ENCODE data around the gene SUPV3L1. TPM values are rescaled to one million over a fixed set of nuclear protein-coding genes. Genes with fewer than 3 reads are reported as not detected.

The SUPV3L1 gene
- total RNA-seq, 4 donors from 2014 or later = 24.6 to 32.0 (median 28.1) TPM

DNA sequence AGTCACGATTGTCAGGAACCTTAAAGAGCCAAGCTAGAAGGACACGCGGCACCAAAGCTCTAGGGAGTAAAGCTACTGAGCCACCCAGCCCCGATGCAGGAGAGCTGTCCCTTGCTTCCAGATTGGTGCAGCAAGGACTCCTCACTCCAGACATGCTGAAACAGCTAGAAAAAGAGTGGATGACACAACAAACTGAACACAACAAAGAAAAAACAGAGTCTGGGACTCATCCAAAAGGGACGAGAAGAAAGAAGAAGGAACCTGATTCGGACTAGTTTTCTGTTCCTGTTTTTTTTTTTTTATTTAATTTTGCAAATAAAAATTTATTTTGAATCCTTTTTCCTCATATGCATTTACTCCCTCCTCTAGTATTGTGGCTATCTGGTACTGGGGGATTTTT is 28.7 kb downstream of the SUPV3L1 start:
- TF ChIP-seq, protein P1, sequence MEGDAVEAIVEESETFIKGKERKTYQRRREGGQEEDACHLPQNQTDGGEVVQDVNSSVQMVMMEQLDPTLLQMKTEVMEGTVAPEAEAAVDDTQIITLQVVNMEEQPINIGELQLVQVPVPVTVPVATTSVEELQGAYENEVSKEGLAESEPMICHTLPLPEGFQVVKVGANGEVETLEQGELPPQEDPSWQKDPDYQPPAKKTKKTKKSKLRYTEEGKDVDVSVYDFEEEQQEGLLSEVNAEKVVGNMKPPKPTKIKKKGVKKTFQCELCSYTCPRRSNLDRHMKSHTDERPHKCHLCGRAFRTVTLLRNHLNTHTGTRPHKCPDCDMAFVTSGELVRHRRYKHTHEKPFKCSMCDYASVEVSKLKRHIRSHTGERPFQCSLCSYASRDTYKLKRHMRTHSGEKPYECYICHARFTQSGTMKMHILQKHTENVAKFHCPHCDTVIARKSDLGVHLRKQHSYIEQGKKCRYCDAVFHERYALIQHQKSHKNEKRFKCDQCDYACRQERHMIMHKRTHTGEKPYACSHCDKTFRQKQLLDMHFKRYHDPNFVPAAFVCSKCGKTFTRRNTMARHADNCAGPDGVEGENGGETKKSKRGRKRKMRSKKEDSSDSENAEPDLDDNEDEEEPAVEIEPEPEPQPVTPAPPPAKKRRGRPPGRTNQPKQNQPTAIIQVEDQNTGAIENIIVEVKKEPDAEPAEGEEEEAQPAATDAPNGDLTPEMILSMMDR (IDR thresholded peaks at IDR 0.05; ENCODE audit: low read depth) = no peak

DNA sequence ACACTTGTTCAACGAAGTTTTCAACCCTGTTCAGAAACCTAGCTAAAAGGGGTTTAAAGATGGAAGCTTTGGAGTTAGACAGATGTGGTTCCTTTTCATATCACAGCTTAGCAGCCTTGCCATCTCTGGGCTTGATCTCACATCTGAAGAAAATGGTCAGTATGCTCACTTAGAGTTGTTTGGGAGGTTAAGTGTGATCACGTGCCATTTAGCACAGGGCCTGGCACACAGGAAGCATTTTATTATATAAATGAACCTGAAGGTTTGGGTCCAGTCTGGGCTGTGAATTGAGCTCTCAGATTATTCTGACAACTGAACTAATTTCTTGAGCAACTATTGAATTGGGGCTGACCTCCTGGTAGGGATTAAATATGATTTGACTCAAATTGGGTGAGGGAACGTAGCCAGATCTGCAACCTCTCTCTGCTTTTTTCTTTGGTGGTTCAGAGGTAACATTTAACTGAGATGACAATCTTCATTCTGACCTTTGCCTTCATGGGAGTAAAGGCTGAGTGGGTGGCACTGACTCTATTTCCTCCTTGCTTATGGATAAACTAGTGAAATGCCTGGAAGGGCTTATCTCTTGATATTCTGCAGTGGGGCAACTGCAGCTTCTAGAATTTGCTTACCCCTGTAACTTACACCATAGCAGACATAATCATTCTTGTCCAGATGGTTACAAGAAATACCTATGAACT is 29.9 kb downstream of the SUPV3L1 start:
- TF ChIP-seq, protein P1 (IDR thresholded peaks at IDR 0.05; ENCODE audit: low read depth) = no peak

DNA sequence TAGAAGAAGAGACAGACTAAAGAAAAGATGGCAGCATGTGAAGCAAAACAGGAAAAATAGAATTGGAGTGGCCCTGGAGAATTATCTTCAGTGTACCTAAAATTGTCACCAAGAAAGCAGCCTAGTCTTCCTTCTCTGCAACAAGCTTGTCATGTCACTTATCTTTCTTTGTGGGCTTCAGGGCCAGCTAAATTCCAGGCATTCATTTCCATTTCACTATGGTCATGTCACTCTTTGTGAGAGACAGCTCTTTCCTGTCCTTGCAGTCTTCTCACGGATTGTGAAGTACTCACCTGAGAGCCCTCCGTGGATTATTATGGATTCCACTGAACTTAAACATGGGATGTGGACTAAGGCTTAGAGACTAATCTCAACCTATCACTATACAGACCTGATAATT is 31.1 kb downstream of the SUPV3L1 start:
- TF ChIP-seq, protein P1 (IDR thresholded peaks at IDR 0.05; ENCODE audit: low read depth) = no peak

DNA sequence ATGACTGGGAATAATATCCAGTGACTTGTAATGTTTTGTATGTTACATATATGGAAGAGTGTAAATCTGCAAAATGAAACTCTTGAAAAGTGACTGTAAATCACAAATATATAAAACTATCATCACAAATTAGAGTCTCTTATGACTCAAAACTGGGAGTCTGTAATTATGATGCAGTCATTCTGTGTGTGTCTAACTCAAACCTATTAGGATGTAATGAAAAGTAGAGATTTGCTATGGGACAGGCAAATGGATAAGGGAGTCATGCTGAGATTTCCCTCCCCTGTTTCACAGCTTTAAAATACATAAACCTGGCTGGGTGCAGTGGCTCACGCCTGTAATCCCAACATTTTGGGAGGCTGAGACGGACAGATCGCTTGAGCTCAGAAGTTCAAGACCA is 31.5 kb downstream of the SUPV3L1 start:
- TF ChIP-seq, protein P1 (IDR thresholded peaks at IDR 0.05; ENCODE audit: low read depth) = no peak

DNA sequence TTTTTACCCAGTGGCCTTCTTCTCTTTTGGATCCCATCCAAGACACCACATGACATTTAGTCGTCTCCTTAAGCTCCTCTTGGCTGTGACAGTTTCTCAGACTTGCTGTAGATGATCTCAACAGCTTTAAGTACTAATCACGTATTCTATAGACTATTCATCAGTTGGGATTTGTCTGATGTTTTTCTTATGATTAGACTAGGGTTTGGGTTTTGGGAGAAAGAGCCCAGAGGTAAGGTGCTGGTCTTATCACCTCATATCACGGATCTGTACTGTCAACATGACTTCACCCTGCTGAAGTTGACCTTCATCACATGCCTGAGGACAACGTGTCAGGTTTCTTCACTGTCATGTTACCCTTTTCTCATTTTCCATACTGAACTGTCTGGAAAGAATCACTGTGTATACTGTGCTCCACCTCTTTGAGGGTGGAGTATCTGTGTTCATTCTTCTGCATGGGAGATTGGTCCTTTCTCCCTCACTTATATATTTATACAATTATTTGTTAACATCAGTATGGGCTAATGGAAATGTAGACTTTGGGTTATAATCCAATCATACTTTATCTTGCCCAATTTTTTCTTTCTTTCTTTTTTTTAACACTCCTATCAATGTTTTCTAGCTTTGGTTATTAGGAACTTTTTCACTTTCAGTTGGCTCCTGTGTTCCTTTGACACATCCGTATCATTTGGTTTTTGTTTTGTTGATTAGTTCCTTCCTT is 33.7 kb downstream of the SUPV3L1 start:
- TF ChIP-seq, protein P1 (IDR thresholded peaks at IDR 0.05; ENCODE audit: low read depth) = no peak

DNA sequence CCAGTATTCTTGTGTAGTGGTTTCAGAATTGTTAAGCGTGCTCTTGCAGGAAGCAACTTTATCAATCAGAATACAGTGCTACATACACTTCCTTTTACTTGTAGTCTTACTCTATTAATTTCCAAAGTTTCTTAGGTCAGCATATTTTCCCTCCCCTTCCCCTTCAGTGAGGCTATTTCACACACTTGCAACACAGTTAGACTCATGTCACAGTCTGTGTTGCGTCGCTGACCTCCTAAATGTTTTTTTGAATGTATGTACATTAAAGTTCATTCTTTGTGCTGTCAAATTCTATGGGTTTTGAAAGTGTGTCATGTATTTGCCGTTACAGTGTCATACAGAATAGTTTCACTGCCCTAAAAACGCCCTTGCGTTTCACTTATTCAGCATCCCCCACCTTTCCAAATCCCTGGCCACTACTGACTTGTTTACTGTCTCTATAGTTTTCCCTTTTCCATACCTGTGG is 34.7 kb downstream of the SUPV3L1 start:
- TF ChIP-seq, protein P1 (IDR thresholded peaks at IDR 0.05; ENCODE audit: low read depth) = no peak

DNA sequence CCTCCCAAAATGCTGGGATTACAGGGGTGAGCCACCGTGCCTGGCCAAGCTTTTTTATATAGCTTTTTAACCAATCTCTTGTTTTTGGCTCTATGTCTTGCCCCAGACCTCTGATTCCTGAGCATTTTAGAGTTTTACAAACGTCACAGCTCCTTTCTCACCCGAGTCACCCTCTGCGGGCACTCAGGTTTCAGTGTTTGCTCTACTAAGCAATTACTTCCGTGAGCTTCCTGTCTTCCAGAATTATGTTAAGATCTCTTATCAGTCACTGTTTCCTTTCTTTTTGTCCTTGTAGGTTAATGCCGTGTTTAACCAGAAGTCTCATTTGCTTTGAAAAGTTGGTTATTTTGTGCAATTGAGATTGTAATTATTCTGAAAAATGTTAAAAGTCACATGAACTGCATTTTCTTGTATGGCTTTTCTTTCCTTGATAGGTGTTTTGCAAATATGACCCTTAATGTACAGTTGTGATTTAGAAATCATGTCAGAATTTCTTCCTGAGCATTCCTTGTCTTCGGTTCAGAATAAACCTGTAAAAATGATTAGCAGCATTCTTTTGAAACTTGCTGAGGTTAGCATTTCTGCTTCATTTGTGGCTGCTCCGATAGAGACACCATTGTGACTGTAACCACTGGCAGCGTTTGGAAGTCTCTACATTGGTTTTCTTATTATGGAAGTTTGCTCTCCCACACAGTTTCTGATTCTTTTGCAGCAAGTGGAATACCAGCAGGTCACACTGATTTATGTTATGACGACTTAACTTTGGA is 35.6 kb downstream of the SUPV3L1 start:
- TF ChIP-seq, protein P1 (IDR thresholded peaks at IDR 0.05; ENCODE audit: low read depth) = no peak
